Astrocyte (in vitro differentiated cells and primary cell): ENCODE results near the gene RPP30. TPM values are rescaled to one million over a fixed set of nuclear protein-coding genes. Genes with fewer than 3 reads are reported as not detected.
"Not testable (repeated sequence)": the region's sequence is repeated elsewhere in the genome, so short reads cannot be mapped to it uniquely, and the experiment has no call there.

Experiments
- DNase-seq: peaks from one replicate; pipeline ENCODE4 v3.0.0-alpha.2; 2010; ENCODE audit warnings: low read depth
- FAIRE-seq: peaks from 2 replicates; lab custom pipeline; 2011; peaks lifted over from hg19 to GRCh38; lab: Jason Lieb, UNC
- H2AFZ ChIP-seq: 2 replicates; pipeline ENCODE4 v1.6.0; 2012; ENCODE audit warnings: low read depth, low read length, inconsistent platforms
- H3K27ac ChIP-seq: 2 replicates; pipeline ENCODE4 v1.5.1; 2011; ENCODE audit warnings: low read depth, low read length, inconsistent platforms
- H3K27me3 ChIP-seq: 2 replicates; pipeline ENCODE4 v1.6.0; 2011; ENCODE audit warnings: low read length, inconsistent platforms; ENCODE audit not compliant: insufficient read depth
- H3K36me3 ChIP-seq: 2 replicates; pipeline ENCODE4 v1.5.1; 2011; ENCODE audit warnings: low read length, inconsistent platforms; ENCODE audit not compliant: insufficient read depth
- H3K4me1 ChIP-seq: 2 replicates; pipeline ENCODE4 v1.5.1; 2011; ENCODE audit warnings: low read length, inconsistent platforms; ENCODE audit not compliant: insufficient read depth
- H3K4me2 ChIP-seq: 2 replicates; pipeline ENCODE4 v1.6.0; 2012; ENCODE audit warnings: low read length, inconsistent platforms
- H3K4me3 ChIP-seq: 2 replicates; pipeline ENCODE4 v1.5.1; 2011; ENCODE audit warnings: low read depth, mild to moderate bottlenecking, low read length, inconsistent platforms; ENCODE audit not compliant: insufficient read depth
- H3K79me2 ChIP-seq: 2 replicates; pipeline ENCODE4 v1.6.0; 2012; ENCODE audit warnings: mild to moderate bottlenecking, low read length, inconsistent platforms; ENCODE audit not compliant: insufficient read depth
- H3K9ac ChIP-seq: 2 replicates; pipeline ENCODE4 v1.6.0; 2012; ENCODE audit warnings: mild to moderate bottlenecking, low read length, inconsistent platforms
- H3K9me3 ChIP-seq: 2 replicates; pipeline ENCODE4 v1.5.1; 2012; ENCODE audit warnings: low read depth, mild to moderate bottlenecking, low read length, inconsistent platforms; ENCODE audit not compliant: insufficient read depth
- H4K20me1 ChIP-seq: 2 replicates; pipeline ENCODE4 v1.6.0; 2012; ENCODE audit warnings: low read length, inconsistent platforms; ENCODE audit not compliant: insufficient read depth
- H3K27ac Mint-ChIP-seq: one replicate; pipeline ENCODE4 v1.8.0; 2021; ENCODE audit warnings: mild to moderate bottlenecking, mixed read lengths; ENCODE audit not compliant: unreplicated experiment
- H3K27me3 Mint-ChIP-seq: one replicate; pipeline ENCODE4 v1.8.0; 2021; ENCODE audit warnings: low read depth, mixed read lengths; ENCODE audit not compliant: unreplicated experiment
- H3K36me3 Mint-ChIP-seq: one replicate; pipeline ENCODE4 v1.8.0; 2021; ENCODE audit warnings: low read depth, mixed read lengths; ENCODE audit not compliant: unreplicated experiment
- H3K4me1 Mint-ChIP-seq: one replicate; pipeline ENCODE4 v1.8.0; 2021; ENCODE audit warnings: low read depth, mixed read lengths; ENCODE audit not compliant: unreplicated experiment
- H3K4me3 Mint-ChIP-seq: one replicate; pipeline ENCODE4 v1.8.0; 2021; ENCODE audit warnings: mild to moderate bottlenecking, moderate library complexity, mixed read lengths; ENCODE audit not compliant: unreplicated experiment
- H3K9me3 Mint-ChIP-seq: one replicate; pipeline ENCODE4 v1.8.0; 2021; ENCODE audit warnings: mild to moderate bottlenecking, mixed read lengths; ENCODE audit not compliant: unreplicated experiment
- CTCF ChIP-seq: IDR thresholded peaks from 2 replicates; pipeline ENCODE4 v1.5.1; 2011; ENCODE audit warnings: low read depth, mild to moderate bottlenecking, inconsistent platforms, low read length, moderate library complexity; ENCODE audit not compliant: insufficient read depth
- EZH2 ChIP-seq: IDR thresholded peaks from 2 replicates; pipeline ENCODE4 v1.6.1; 2012; ENCODE audit warnings: mild to moderate bottlenecking, low read length, inconsistent platforms; ENCODE audit not compliant: insufficient read depth
- total RNA-seq: library from RNA; stranded (reverse); gene quantifications from 2 replicates; pipeline ENCODE4 v1.2.1, GENCODE V29; 2021

Gene RPP30
- total RNA-seq, 1 donor from 2014 or later = 32.0 TPM

DNA sequence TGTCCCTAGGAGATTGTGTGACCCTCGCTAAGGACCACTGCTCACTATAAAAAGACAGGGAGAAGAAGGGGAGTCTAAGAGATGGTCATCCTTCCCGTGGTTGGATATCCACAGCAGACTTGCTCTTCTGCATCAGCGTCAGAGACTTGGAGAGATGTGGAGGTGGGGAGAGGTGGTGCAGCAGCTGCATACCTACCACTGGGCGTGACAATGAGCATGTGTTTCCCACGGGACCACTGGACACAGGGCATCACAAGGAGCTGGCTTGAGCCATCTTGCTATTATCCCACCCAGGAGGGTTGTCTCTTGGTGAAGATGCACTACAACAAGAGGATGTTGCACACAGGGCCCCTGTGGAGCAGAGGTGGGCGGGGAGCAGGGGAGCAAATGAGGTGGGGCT is 67.9 kb downstream of the RPP30 start:
- no peak for FAIRE-seq
- Mint-ChIP-seq H3K36me3 (peaks cover 3% of the 10 kb centered on the region), H3K27me3 (no peaks in the 10 kb centered on the region), H3K27ac (no peak overlapping the region), H3K9me3 (peaks cover 3% of the 10 kb centered on the region), H3K4me1 (peaks cover 37% of the 10 kb centered on the region), H3K4me3 (no peak overlapping the region)
- Histone ChIP-seq H4K20me1 (no peaks in the 10 kb centered on the region), H3K9me3 (no peaks in the 10 kb centered on the region), H3K79me2 (no peaks in the 10 kb centered on the region), H3K4me1 (peaks cover 18% of the 10 kb centered on the region), H2AFZ (no peak overlapping the region), H3K27ac (no peak overlapping the region), H3K4me3 (no peak overlapping the region), H3K36me3 (no peaks in the 10 kb centered on the region), H3K4me2 (no peak overlapping the region), H3K9ac (no peak overlapping the region), H3K27me3 (no peaks in the 10 kb centered on the region)
- DNase-seq = no peak
- TF ChIP-seq EZH2 = no peak
- no peak for TF ChIP-seq CTCF

GRCh38 chr10:90942980-90943379 is 71.2 kb downstream of the RPP30 start:
- H3K36me3 Mint-ChIP-seq, H2AFZ ChIP-seq, H3K9me3 Mint-ChIP-seq, H3K4me3 ChIP-seq, H3K4me1 ChIP-seq, H3K4me2 ChIP-seq, H3K27ac Mint-ChIP-seq, H3K9ac ChIP-seq, H3K27me3 ChIP-seq, FAIRE-seq, DNase-seq, H3K27ac ChIP-seq, H3K27me3 Mint-ChIP-seq, H3K79me2 ChIP-seq, H3K4me3 Mint-ChIP-seq, H3K9me3 ChIP-seq, H4K20me1 ChIP-seq, H3K36me3 ChIP-seq: not testable (repeated sequence)
- peaks cover 28% of the 10 kb centered on the region for H3K4me1 Mint-ChIP-seq

DNA sequence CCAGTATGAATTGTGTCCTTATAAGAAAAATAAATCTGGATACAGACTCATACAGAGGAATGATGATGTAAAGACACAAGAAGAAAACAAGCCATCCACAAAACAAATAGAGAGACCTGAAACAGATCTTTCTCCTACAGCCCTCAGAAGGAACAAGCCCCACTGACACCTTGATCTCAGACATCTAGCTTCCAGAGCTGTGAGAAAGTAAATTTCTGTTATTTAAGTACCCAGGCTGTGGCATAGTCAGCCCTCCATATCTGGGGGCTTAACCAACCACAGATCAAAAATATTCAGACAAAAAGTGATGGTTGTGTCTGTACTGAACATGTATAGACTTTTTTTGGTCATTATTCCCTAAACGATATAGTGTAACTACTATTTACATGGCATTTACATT is 73.0 kb downstream of the RPP30 start:
- no peak overlapping the region for H3K4me3 ChIP-seq
- peaks cover 3% of the 10 kb centered on the region for H3K9me3 Mint-ChIP-seq
- peaks cover 3% of the 10 kb centered on the region for H3K36me3 Mint-ChIP-seq
- no peaks in the 10 kb centered on the region for H3K9me3 ChIP-seq
- no peak overlapping the region for H3K27ac ChIP-seq
- no peak overlapping the region for H3K4me2 ChIP-seq
- H3K4me1 ChIP-seq = no peaks in the 10 kb centered on the region
- TF ChIP-seq EZH2 = no peak
- TF ChIP-seq CTCF = no peak
- peaks cover 24% of the 10 kb centered on the region for H3K4me1 Mint-ChIP-seq
- H3K9ac ChIP-seq = no peak overlapping the region
- DNase-seq (no peak), FAIRE-seq (no peak)
- H3K27ac Mint-ChIP-seq = peak overlapping the region; percentile 72
- no peak overlapping the region for H3K4me3 Mint-ChIP-seq
- H3K27me3 Mint-ChIP-seq = no peaks in the 10 kb centered on the region
- H4K20me1 ChIP-seq = no peaks in the 10 kb centered on the region
- no peaks in the 10 kb centered on the region for H3K79me2 ChIP-seq
- no peaks in the 10 kb centered on the region for H3K36me3 ChIP-seq
- H3K27me3 ChIP-seq = no peaks in the 10 kb centered on the region
- no peak overlapping the region for H2AFZ ChIP-seq
